Measurements from ENCODE around the gene ZNF185.

DNA sequence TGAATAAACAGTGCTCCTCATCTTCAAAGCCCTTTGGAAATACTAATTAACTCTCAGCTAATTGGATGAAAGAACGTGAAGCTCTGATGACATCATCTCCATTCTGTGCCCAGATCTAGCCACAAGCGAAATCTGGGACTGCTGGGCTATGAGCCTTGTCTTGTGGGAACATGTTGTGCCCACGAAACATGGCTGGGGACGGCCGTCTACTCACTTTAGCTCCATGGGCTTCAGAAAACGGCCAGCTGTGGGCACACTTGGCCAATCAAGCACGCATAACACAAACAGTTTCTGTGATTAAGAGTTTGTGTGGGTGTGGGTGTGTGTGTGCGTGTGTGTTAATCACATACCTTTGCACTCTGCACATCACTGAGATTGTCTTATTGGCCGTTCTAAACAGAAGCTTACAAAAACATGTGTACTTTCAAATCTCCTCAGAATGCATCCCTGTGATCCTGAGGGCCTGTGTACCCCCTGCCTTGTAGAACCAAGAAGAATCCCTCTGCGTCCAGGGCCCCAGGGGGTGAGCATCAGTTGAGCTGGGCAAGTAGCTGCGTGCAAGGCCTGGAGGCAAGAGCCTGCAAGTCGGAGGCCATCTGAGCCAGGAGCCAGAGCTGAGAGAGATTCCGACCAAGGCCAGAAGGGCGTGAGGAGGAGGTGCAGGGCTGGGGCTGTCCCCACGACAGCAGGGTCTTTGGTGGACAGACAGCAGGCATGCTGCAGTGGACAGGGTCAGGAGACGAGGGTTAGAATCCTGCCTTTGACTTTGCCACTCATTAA, 18.7 kb upstream of the ZNF185 start:
- TF ChIP-seq, protein P1, sequence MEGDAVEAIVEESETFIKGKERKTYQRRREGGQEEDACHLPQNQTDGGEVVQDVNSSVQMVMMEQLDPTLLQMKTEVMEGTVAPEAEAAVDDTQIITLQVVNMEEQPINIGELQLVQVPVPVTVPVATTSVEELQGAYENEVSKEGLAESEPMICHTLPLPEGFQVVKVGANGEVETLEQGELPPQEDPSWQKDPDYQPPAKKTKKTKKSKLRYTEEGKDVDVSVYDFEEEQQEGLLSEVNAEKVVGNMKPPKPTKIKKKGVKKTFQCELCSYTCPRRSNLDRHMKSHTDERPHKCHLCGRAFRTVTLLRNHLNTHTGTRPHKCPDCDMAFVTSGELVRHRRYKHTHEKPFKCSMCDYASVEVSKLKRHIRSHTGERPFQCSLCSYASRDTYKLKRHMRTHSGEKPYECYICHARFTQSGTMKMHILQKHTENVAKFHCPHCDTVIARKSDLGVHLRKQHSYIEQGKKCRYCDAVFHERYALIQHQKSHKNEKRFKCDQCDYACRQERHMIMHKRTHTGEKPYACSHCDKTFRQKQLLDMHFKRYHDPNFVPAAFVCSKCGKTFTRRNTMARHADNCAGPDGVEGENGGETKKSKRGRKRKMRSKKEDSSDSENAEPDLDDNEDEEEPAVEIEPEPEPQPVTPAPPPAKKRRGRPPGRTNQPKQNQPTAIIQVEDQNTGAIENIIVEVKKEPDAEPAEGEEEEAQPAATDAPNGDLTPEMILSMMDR (IDR thresholded peaks at IDR 0.05; ENCODE audit: low read length): no peak
- no peak for TF ChIP-seq EZH2 (optimal IDR thresholded peaks at IDR 0.05; ENCODE audit: low read depth, low read length)
- TF ChIP-seq EZH2phosphoT487 (IDR thresholded peaks at IDR 0.05; ENCODE audit: low read length): no peak

Data from MM.1S (cell line).